ENCODE measurements around the gene ALG5.

The ALG5 gene

DNA sequence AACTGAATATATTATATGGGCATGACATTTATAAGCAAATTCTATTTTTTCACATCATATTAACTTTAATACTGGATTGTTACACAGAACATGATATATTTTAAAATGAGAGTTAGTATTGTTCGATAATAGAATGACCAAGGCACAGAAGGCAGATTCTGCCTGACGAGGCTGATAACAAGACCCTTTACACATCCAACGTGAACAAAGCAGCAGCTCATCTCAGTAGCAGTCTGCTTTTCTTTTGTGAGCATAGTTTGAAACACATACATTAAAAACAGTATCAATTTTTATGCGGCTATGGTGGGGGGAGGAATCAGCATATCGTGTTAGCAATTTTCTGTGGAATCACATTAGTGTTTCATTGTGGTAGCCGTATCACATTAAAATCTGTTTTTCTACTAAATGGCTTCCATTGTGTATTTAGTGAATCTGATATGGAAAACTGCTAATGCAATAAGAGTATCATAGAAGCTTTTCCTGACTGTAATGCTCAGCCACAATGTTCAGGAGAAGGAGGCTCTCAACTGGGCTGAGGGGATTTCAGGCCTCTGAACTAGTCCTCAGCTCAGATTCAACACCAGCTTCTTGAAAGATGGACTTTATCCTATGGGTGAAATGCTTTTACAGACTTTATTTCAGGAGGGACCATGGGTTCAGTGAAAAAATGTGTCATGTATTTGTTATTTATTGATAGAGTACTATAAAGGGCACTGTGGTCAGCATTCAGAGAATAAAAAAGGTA is 83.1 kb downstream of the ALG5 start:
- no peak for DNase-seq (ENCODE audit: low read depth in 2 of 2)

- no peak for DNase-seq (ENCODE audit: low read depth in 2 of 2)
These were observed 84.0 kb downstream of the ALG5 start for GRCh38 chr13:36915106-36915505.

- no peak for DNase-seq (ENCODE audit: low read depth in 2 of 2)
These were observed 84.5 kb downstream of the ALG5 start for GRCh38 chr13:36914648-36915047.

GRCh38 chr13:36913463-36913862 is 85.7 kb downstream of the ALG5 start:
- no peak for DNase-seq (ENCODE audit: low read depth in 2 of 2)

DNA sequence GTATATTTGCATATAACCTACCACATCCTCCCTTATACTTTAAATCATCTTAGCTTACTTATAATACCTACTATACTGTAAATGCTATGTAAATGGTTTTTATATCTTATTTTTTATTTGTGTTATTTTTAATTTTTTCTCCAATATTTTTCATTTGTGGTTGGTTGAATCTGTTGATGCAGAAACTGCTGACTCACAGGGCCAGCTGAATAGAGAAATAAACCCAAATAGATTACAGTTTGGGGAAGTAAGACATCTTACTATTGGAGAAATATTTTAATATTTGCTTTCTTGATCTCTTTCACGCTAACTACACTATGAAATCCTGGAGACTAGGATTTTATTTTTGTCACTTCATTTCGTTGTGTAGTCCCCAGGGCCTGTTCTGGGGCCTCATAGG is 86.2 kb downstream of the ALG5 start:
- no peak for DNase-seq (ENCODE audit: low read depth in 2 of 2)

GRCh38 chr13:36912369-36912768 is 86.8 kb downstream of the ALG5 start:
- no peak for DNase-seq (ENCODE audit: low read depth in 2 of 2)

DNA sequence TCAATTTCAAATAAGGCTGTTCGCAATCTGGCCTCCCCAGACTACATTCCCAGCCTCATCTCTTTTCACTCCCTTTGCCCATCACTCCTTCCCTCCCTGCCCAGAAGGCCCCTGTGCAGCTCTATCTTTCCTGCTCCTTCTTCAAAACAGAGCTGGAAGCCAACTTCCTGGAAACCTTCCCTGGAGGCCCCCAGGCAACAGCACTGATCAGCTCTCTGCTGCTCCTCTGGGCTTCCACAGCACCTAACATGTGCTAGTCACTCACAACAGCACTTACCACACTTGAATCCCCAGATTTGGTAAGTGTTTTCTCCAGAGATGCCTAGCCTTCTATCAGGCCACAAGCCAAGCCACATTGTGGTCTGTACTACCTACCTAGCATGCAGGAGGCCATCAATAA is 88.6 kb downstream of the ALG5 start:
- no peak for DNase-seq (ENCODE audit: low read depth in 2 of 2)

DNA sequence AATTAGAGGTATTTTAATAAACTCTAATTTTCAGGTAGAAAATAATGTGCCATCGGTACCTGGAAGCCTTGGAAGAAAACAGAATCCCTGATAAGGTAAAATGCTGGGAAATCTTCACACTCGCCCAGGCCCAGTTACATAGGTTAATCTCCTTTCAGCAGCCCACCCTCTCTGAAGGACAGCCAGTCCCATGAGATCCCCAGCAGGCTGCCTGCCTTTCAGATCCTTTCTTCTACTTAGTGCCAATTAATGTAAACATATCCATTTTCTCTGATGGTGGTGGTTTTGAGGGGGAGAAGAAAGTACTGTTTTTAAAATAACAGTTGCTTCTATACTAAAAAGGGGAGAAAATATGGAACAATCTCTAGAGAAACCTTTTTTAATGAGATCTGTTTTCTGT is 91.3 kb downstream of the ALG5 start:
- DNase-seq (ENCODE audit: low read depth in 2 of 2), result no peak

DNA sequence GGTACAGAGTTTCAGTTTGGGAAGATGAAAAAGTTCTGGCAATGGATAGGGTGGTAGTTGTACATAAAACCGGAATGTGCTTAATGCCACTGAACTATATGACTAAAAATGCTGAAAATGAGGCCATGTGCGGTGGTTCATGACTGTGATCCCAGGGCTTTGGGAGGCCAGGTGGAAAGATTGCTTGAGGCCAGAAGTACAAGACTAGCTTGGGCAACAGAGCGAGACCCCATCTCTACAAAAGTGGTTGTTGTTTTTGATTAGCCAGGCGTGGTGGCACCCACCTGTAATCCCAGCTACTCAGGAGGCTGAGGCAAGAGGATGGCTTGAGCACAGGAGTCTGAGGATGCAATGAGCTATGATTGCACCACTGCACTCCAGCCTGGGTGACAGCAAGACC is 91.9 kb downstream of the ALG5 start:
- no peak for DNase-seq (ENCODE audit: low read depth in 2 of 2)

GRCh38 chr13:36905944-36906343 is 93.2 kb downstream of the ALG5 start:
- DNase-seq (ENCODE audit: low read depth in 2 of 2), result no peak

DNA sequence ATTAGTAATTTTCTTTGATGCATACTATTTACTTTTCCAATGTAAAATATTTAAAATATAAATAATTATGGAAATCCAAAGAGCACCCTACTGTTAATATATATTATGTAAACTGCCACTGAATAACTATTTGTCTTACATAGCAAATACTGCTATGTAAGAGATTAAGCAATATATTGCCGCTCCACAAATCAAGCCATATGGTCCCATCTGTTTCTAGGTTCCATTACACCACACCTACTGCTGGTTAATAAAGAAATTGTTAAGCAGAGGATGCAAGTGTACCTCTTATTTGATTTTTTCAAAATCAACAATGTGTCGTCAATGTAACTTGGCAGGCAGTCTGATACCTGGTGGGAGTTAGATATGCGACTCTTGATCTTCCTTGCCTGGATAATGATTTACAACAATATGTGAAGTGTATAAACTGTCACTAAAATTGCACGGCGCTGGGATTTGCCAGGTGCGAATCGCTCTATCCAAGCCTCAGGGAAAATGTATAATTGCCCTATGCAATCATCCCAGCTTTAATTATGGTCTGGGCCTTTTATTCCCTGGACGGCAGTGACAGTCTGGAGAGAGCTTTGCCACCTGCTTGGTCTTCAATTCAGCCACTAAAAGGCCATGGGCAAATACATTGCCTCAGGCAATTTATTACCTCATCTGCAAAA is 95.1 kb downstream of the ALG5 start:
- no peak for DNase-seq (ENCODE audit: low read depth in 2 of 2)
